ENCODE data around the gene SLC6A1. TPM values are rescaled to one million over a fixed set of nuclear protein-coding genes. Genes with fewer than 3 reads are reported as not detected.

SLC6A1 gene
- polyA plus RNA-seq, 1 of the 3 experiments (the other 2 are of a cell fraction): not detected

- POLR2A ChIA-PET: no interaction called here
- Histone ChIP-seq H3K9me2 (no peaks in the 10 kb centered on the region), H3K4me1 (ENCODE audit: control insufficient read depth in 1 of 2, insufficient read depth in 2 of 2, low read depth in 1 of 2, low read length in 1 of 2) (peaks cover 0 to 9% of the 10 kb centered on the region in 2 experiments; a peak in 1 of 4 replicates), H3K9ac (no peak overlapping the region), H3K27me3 (ENCODE audit: insufficient read depth) (peaks cover 5% of the 10 kb centered on the region; the same call in 1 of the 2 replicates), H3F3A (replicated peaks; ENCODE audit: insufficient read depth) (no peaks in the 10 kb centered on the region), H3K27ac (ENCODE audit: low read depth in 2 of 2, low read length in 1 of 2) (no peak overlapping the region), H3K36me3 (replicated peaks in 1 of 2; ENCODE audit: control insufficient read depth in 1 of 2, insufficient read depth in 2 of 2, low read length in 1 of 2) (no peaks in the 10 kb centered on the region), H3K9me3 (no peaks in the 10 kb centered on the region), H4K20me1 (ENCODE audit: insufficient read depth) (no peaks in the 10 kb centered on the region), H3K4me2 (no peak overlapping the region), H2AFZ (ENCODE audit: low read depth) (no peak overlapping the region), H3K79me2 (ENCODE audit: insufficient read depth) (no peaks in the 10 kb centered on the region), H3K4me3 (ENCODE audit: low read depth in 2 of 2, low read length in 1 of 2) (no peak overlapping the region)
- CTCF ChIA-PET: interaction anchor here (4.2 to 5.1 kb wide), 6 partner anchors 10 to 298 kb away, joined by 33 to 281 read pairs (median 74); no protein-coding TSS in a partner anchor
- TF ChIP-seq MXI1 (IDR thresholded peaks at IDR 0.05; ENCODE audit: low read depth, low read length) (no peak), FOXJ3 (CRISPR knock-in tag; IDR thresholded peaks at IDR 0.05) (no peak), EZH2phosphoT487 (IDR thresholded peaks at IDR 0.05; ENCODE audit: borderline replicate concordance, low read depth) (no peak), JUND (IDR thresholded peaks at IDR 0.05) (no peak), GABPA (IDR thresholded peaks at IDR 0.05; ENCODE audit: low read depth) (no peak), PBX3 (IDR thresholded peaks at IDR 0.05) (no peak), RCOR1 (IDR thresholded peaks at IDR 0.05; ENCODE audit: low read length) (no peak), CTCF (IDR thresholded peaks at IDR 0.05) (no peak), NRF1 (IDR thresholded peaks at IDR 0.05; ENCODE audit: low read depth, low read length) (no peak), SMC3 (IDR thresholded peaks at IDR 0.05; ENCODE audit: low read depth, low read length) (no peak), RXRA (IDR thresholded peaks at IDR 0.05; ENCODE audit: borderline replicate concordance, low read depth) (no peak), TCF12 (IDR thresholded peaks at IDR 0.05) (no peak)
- TF ChIP-seq, protein P1, sequence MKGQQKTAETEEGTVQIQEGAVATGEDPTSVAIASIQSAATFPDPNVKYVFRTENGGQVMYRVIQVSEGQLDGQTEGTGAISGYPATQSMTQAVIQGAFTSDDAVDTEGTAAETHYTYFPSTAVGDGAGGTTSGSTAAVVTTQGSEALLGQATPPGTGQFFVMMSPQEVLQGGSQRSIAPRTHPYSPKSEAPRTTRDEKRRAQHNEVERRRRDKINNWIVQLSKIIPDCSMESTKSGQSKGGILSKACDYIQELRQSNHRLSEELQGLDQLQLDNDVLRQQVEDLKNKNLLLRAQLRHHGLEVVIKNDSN (IDR thresholded peaks at IDR 0.05; ENCODE audit: borderline replicate concordance, low read depth): no peak
- TF ChIP-seq, protein P2, sequence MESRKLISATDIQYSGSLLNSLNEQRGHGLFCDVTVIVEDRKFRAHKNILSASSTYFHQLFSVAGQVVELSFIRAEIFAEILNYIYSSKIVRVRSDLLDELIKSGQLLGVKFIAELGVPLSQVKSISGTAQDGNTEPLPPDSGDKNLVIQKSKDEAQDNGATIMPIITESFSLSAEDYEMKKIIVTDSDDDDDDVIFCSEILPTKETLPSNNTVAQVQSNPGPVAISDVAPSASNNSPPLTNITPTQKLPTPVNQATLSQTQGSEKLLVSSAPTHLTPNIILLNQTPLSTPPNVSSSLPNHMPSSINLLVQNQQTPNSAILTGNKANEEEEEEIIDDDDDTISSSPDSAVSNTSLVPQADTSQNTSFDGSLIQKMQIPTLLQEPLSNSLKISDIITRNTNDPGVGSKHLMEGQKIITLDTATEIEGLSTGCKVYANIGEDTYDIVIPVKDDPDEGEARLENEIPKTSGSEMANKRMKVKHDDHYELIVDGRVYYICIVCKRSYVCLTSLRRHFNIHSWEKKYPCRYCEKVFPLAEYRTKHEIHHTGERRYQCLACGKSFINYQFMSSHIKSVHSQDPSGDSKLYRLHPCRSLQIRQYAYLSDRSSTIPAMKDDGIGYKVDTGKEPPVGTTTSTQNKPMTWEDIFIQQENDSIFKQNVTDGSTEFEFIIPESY (IDR thresholded peaks at IDR 0.05; ENCODE audit: borderline replicate concordance, low read depth): no peak
- TF ChIP-seq, protein P3, sequence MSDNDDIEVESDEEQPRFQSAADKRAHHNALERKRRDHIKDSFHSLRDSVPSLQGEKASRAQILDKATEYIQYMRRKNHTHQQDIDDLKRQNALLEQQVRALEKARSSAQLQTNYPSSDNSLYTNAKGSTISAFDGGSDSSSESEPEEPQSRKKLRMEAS (IDR thresholded peaks at IDR 0.05; ENCODE audit: low read depth): no peak
- WGBS (ENCODE audit: low lambda C conversion rate): 45% methylated on average over 4 of the region's 4 CpGs
- DNase-seq: no peak
These were observed 65.1 kb downstream of the SLC6A1 start for GRCh38 chr3:11057655-11058054.
